SK-N-SH (cell line): ENCODE data around the gene SLC25A4. TPM values are rescaled to one million over a fixed set of nuclear protein-coding genes. Genes with fewer than 3 reads are reported as not detected.
"Not testable (repeated sequence)": the region's sequence is repeated elsewhere in the genome, so short reads cannot be mapped to it uniquely, and the experiment has no call there.

ENCODE experiments used
- CTCF ChIA-PET: fragments of 300-600, 350-600 bp; formaldehyde crosslinking; extraction: SDS; loops from one replicate; lab custom pipeline; 2021; lab: Yijun Ruan, JAX
- POLR2A ChIA-PET: fragments of 350-600 bp; sonication (Branson Sonifier 250); formaldehyde crosslinking; extraction: SDS; loops from one replicate; lab custom pipeline; 2020; ENCODE audit warnings: antibody characterized with exemption, inconsistent platforms; lab: Yijun Ruan, JAX
- DNase-seq: peaks from one replicate; pipeline ENCODE4 v3.0.0; 2012
- H2AFZ ChIP-seq: fragments of 200-600 bp; sonication (generic); 2 replicates; pipeline ENCODE4 v1.8.1; 2016; ENCODE audit warnings: antibody characterized with exemption, mild to moderate bottlenecking, low read depth
- H3F3A ChIP-seq: fragments of 200-600 bp; sonication (generic); replicated peaks from 2 replicates; pipeline ENCODE3; 2016; ENCODE audit warnings: antibody characterized with exemption, mild to moderate bottlenecking; ENCODE audit not compliant: insufficient read depth
- H3K27ac ChIP-seq, 2 experiments: fragments of 200-500 bp in 1 of 2; fragments of 200-600 bp in 1 of 2; sonication (Bioruptor generic) in 1 of 2; sonication (generic), shearing (Covaris generic) in 1 of 2; 2 replicates each; pipeline versions ENCODE4 v1.5.1 to v1.6.1; 2014 to 2016; ENCODE audit warnings: low read depth in 2 of 2, inconsistent platforms in 1 of 2, low read length in 1 of 2, mild to moderate bottlenecking in 1 of 2, mixed read lengths in 1 of 2
- H3K27me3 ChIP-seq: fragments of 200-600 bp; sonication (generic), shearing (Covaris generic); 2 replicates; pipeline ENCODE4 v1.6.1; 2016; ENCODE audit warnings: mixed run types; ENCODE audit not compliant: insufficient read depth
- H3K36me3 ChIP-seq, 2 experiments: fragments of 200-500 bp in 1 of 2; fragments of 200-600 bp in 1 of 2; sonication (Bioruptor generic) in 1 of 2; sonication (generic) in 1 of 2; replicated peaks in 1 of 2; 2 replicates each; pipeline versions ENCODE3 to v1.5.1; 2014 to 2016; ENCODE audit warnings: low read length in 1 of 2, mild to moderate bottlenecking in 1 of 2; ENCODE audit not compliant: insufficient read depth in 2 of 2, control insufficient read depth in 1 of 2
- H3K4me1 ChIP-seq, 2 experiments: fragments of 200-500 bp in 1 of 2; fragments of 200-600 bp in 1 of 2; sonication (Bioruptor generic) in 1 of 2; sonication (generic), shearing (Covaris generic) in 1 of 2; 2 replicates each; pipeline versions ENCODE4 v1.5.1 to v1.6.1; 2014 to 2016; ENCODE audit warnings: low read depth in 1 of 2, low read length in 1 of 2, mixed run types in 1 of 2; ENCODE audit not compliant: insufficient read depth in 2 of 2, control insufficient read depth in 1 of 2
- H3K4me2 ChIP-seq: fragments of 200-600 bp; sonication (generic), shearing (Covaris generic); 2 replicates; pipeline ENCODE4 v1.6.1; 2017; ENCODE audit warnings: mixed run types
- H3K4me3 ChIP-seq, 2 experiments: fragments of 200-500 bp in 1 of 2; fragments of 200-600 bp in 1 of 2; sonication (Bioruptor generic) in 1 of 2; sonication (generic), shearing (Covaris generic) in 1 of 2; 2 replicates each; pipeline versions ENCODE4 v1.5.1 to v1.8.1; 2014 to 2016; ENCODE audit warnings: low read depth in 2 of 2, inconsistent platforms in 1 of 2, low read length in 1 of 2, mild to moderate bottlenecking in 1 of 2, mixed read lengths in 1 of 2, moderate library complexity in 1 of 2
- H3K79me2 ChIP-seq: fragments of 200-600 bp; sonication (generic); 2 replicates; pipeline ENCODE4 v1.8.1; 2017; ENCODE audit warnings: mild to moderate bottlenecking; ENCODE audit not compliant: insufficient read depth
- H3K9ac ChIP-seq: fragments of 200-600 bp; sonication (generic); 2 replicates; pipeline ENCODE4 v1.6.1; 2017; ENCODE audit warnings: mixed run types
- H3K9me2 ChIP-seq: fragments of 200-600 bp; sonication (generic); 2 replicates; pipeline ENCODE4 v1.6.1; 2017; ENCODE audit warnings: mixed run types
- H3K9me3 ChIP-seq: fragments of 200-600 bp; sonication (generic); 2 replicates; pipeline ENCODE4 v1.6.1; 2017; ENCODE audit warnings: mixed run types, mild to moderate bottlenecking, moderate library complexity
- H4K20me1 ChIP-seq: fragments of 200-600 bp; sonication (generic); 2 replicates; pipeline ENCODE4 v1.6.1; 2017; ENCODE audit warnings: mild to moderate bottlenecking, mixed run types; ENCODE audit not compliant: insufficient read depth
- CHD2 ChIP-seq: fragments of 150-350 bp; IDR thresholded peaks from 2 replicates; pipeline ENCODE4 v1.6.1; 2018; ENCODE audit warnings: low read length; ENCODE audit not compliant: partially characterized antibody
- ELF1 ChIP-seq: IDR thresholded peaks from 2 replicates; pipeline ENCODE4 v1.4.0; 2012
- FOSL2 ChIP-seq: IDR thresholded peaks from 2 replicates; pipeline ENCODE4 v1.4.0; 2012; ENCODE audit warnings: low read depth, mild to moderate bottlenecking, moderate library complexity, borderline replicate concordance
- GATA2 ChIP-seq: sonication (generic); formaldehyde crosslinking; IDR thresholded peaks from 2 replicates; pipeline ENCODE4 v1.5.0; 2020; ENCODE audit warnings: mild to moderate bottlenecking, missing genetic modification reagents
- JUND ChIP-seq: IDR thresholded peaks from 2 replicates; pipeline ENCODE4 v1.4.0; 2012
- MXI1 ChIP-seq: IDR thresholded peaks from 2 replicates; pipeline ENCODE4 v1.6.1; 2012; ENCODE audit warnings: mild to moderate bottlenecking, low read depth, low read length, improper control_type of control experiment
- NFIC ChIP-seq: IDR thresholded peaks from 2 replicates; pipeline ENCODE4 v1.4.0; 2012; ENCODE audit warnings: borderline replicate concordance
- PBX3 ChIP-seq: IDR thresholded peaks from 2 replicates; pipeline ENCODE4; 2012
- POLR2AphosphoS5 ChIP-seq: IDR thresholded peaks from 2 replicates; pipeline ENCODE4 v1.6.1; 2012; ENCODE audit warnings: low read depth, low read length
- TCF12 ChIP-seq: IDR thresholded peaks from 2 replicates; pipeline ENCODE4 v1.4.0; 2012
- USF2 ChIP-seq: fragments of 150-350 bp; IDR thresholded peaks from 2 replicates; pipeline ENCODE4 v1.6.1; 2017; ENCODE audit warnings: antibody characterized with exemption, low read length, low read depth, borderline replicate concordance
- WGBS: methylation state at CpG from one replicate; pipeline ENCODE4 v1.1.6; 2017; ENCODE audit warnings: low lambda C conversion rate; 5-methylcytosine and 5-hydroxymethylcytosine counted together
- polyA plus RNA-seq, 3 experiments: library from polyadenylated mRNA; depleted of rRNA; stranded (reverse); fragments of >200 nt; gene quantifications; 2 replicates each; pipeline ENCODE4 v1.2.3, GENCODE V29; 2012
- TF ChIP-seq, protein P1 (sequence below): IDR thresholded peaks from 2 replicates; pipeline ENCODE4 v1.6.1; 2012; ENCODE audit warnings: mild to moderate bottlenecking, low read depth, low read length, moderate library complexity

Gene SLC25A4
- polyA plus RNA-seq, 1 of the 3 experiments (the other 2 are of a cell fraction), result 36.2 TPM

- no peak overlapping the region for H3K4me3 ChIP-seq
- WGBS, result 81% methylated on average over 9 of the region's 9 CpGs
- peaks cover 10 to 31% of the 10 kb centered on the region in 2 experiments for H3K36me3 ChIP-seq
- no peak overlapping the region for H3K27ac ChIP-seq
- no peaks in the 10 kb centered on the region for H4K20me1 ChIP-seq
- H3K4me1 ChIP-seq, result no peaks in the 10 kb centered on the region
- H3K4me2 ChIP-seq, result no peak overlapping the region
- H3F3A ChIP-seq, result peaks cover 7% of the 10 kb centered on the region
- ChIA-PET CTCF (interaction anchor here (1.2 to 2.0 kb wide), 2 partner anchors 9 to 11 kb away, joined by 3 to 12 read pairs; no protein-coding TSS in a partner anchor), POLR2A (no interaction called here)
- no peak overlapping the region for H3K9ac ChIP-seq
- H3K9me2 ChIP-seq, result no peaks in the 10 kb centered on the region
- DNase-seq, result no peak
- peaks cover 83% of the 10 kb centered on the region for H3K79me2 ChIP-seq
- H2AFZ ChIP-seq, result no peak overlapping the region
- TF ChIP-seq USF2 (no peak), MXI1 (no peak), NFIC (no peak), CHD2 (no peak), TCF12 (no peak), POLR2AphosphoS5 (no peak), PBX3 (no peak)
- TF ChIP-seq, protein P1, sequence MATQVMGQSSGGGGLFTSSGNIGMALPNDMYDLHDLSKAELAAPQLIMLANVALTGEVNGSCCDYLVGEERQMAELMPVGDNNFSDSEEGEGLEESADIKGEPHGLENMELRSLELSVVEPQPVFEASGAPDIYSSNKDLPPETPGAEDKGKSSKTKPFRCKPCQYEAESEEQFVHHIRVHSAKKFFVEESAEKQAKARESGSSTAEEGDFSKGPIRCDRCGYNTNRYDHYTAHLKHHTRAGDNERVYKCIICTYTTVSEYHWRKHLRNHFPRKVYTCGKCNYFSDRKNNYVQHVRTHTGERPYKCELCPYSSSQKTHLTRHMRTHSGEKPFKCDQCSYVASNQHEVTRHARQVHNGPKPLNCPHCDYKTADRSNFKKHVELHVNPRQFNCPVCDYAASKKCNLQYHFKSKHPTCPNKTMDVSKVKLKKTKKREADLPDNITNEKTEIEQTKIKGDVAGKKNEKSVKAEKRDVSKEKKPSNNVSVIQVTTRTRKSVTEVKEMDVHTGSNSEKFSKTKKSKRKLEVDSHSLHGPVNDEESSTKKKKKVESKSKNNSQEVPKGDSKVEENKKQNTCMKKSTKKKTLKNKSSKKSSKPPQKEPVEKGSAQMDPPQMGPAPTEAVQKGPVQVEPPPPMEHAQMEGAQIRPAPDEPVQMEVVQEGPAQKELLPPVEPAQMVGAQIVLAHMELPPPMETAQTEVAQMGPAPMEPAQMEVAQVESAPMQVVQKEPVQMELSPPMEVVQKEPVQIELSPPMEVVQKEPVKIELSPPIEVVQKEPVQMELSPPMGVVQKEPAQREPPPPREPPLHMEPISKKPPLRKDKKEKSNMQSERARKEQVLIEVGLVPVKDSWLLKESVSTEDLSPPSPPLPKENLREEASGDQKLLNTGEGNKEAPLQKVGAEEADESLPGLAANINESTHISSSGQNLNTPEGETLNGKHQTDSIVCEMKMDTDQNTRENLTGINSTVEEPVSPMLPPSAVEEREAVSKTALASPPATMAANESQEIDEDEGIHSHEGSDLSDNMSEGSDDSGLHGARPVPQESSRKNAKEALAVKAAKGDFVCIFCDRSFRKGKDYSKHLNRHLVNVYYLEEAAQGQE, result no peak
- no peaks in the 10 kb centered on the region for H3K27me3 ChIP-seq
- H3K9me3 ChIP-seq, result no peaks in the 10 kb centered on the region
Measured at GRCh38 chr4:185194924-185195888, 52.1 kb downstream of the SLC25A4 start.

DNA sequence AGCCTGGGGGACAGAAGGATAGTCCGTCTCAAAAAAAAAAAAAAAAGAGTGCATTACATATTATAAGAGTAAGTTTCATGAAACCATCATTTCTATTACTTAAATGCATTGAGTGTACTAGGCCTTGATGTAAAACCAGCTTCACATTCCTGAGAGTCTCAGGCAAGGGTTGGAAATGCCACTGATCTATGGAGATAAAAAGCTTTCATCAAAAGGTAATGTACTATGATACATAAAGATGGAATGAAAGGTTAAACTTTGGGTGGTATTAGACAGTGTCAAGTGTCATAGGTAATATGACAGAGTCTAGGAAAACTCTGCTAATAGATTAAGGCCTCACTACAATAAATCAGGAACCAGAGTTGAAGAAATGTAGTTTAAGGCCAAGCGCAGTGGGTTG lies 53.4 kb downstream of the SLC25A4 start:
- POLR2A ChIA-PET, result interaction anchor here (1.4 kb wide), 1 partner anchor 10 kb away, joined by 4 read pairs; no protein-coding TSS in a partner anchor
- WGBS, result 73% methylated on average over 2 of the region's 2 CpGs
- Histone ChIP-seq H3F3A (peaks cover 7% of the 10 kb centered on the region), H3K4me3 (no peak overlapping the region), H3K9ac (no peak overlapping the region), H3K36me3 (peaks cover 0 to 22% of the 10 kb centered on the region in 2 experiments), H3K27ac (no peak overlapping the region), H3K9me2 (no peaks in the 10 kb centered on the region), H2AFZ (no peak overlapping the region), H4K20me1 (no peaks in the 10 kb centered on the region), H3K79me2 (peaks cover 95% of the 10 kb centered on the region), H3K4me1 (no peaks in the 10 kb centered on the region), H3K27me3 (no peaks in the 10 kb centered on the region), H3K4me2 (no peak overlapping the region), H3K9me3 (no peaks in the 10 kb centered on the region)
- TF ChIP-seq GATA2 (CRISPR knock-in tag) (no peak), ELF1 (no peak), TCF12 (peak; percentile 10; the same call in 1 of the 2 replicates), JUND (peak; percentile 38; the same call in 1 of the 2 replicates), FOSL2 (0 out of 2 replicates have a peak, but pooled peaks have one; percentile 12)
- no peak for DNase-seq
- CTCF ChIA-PET, result interaction anchor here (1.1 to 3.5 kb wide), 4 partner anchors 10 to 841 kb away, joined by 3 to 19 read pairs (median 4); no protein-coding TSS in a partner anchor

- H4K20me1 ChIP-seq, H3K27me3 ChIP-seq, H3K27ac ChIP-seq, H3K9me3 ChIP-seq, H2AFZ ChIP-seq, H3K9me2 ChIP-seq, POLR2A ChIA-PET, DNase-seq, H3K4me2 ChIP-seq, H3K4me3 ChIP-seq, H3K9ac ChIP-seq: not testable (repeated sequence)
- Histone ChIP-seq H3F3A (peaks cover 21% of the 10 kb centered on the region), H3K79me2 (peaks cover 95% of the 10 kb centered on the region), H3K36me3 (peaks cover 0 to 22% of the 10 kb centered on the region in 2 experiments), H3K4me1 (peaks cover 8 to 15% of the 10 kb centered on the region in 2 experiments; a peak in 2 of 4 replicates)
- CTCF ChIA-PET, result interaction anchor here (3.5 kb wide), 1 partner anchor 15 kb away, joined by 19 read pairs; no protein-coding TSS in a partner anchor
- WGBS, result 97% methylated on average over 4 of the region's 4 CpGs
Measured at GRCh38 chr4:185198189-185198588, 55.1 kb downstream of the SLC25A4 start.
